ENCODE data around the gene C16orf90. TPM values are rescaled to one million over a fixed set of nuclear protein-coding genes. Genes with fewer than 3 reads are reported as not detected.
"Not testable (repeated sequence)": the region's sequence is repeated elsewhere in the genome, so short reads cannot be mapped to it uniquely, and the experiment has no call there.

Gene C16orf90
- polyA plus RNA-seq, 4 donors = not detected

DNA sequence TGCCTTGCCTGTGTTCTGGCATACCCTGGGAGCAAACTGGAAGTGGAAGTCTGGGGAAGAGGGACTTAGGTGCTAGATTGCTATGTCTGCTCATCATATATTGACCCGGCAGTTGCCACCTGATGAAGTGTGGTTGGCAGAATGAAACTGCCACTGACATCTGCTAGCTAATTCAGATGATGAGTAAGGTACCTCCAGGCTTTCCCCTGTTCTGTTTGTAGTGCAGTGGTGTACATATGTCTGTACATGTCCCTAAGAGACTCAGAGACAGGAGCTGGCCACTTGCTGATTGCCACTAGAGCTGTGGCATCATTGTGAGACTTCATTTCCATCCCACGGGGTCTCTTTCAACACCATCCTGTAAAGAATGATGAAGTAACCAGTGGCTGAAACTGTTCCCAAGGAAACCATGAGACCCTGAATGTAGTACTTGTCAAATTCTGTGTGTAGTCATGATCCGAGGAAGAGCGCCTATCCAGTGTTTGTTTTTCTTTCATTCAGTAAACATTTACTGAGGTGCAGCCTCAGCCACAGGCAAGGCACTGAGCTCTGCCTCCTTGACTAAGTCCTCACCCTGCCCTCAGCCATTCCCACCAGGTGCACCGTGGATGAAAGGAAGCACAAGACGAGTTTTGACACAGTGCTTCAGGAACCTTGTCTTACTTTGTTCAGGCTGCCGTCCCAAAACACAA lies 18.7 kb upstream of the C16orf90 start:
- DNase-seq (ENCODE audit: low read depth in 4 of 4, low spot score in 3 of 4) = no peak

DNA sequence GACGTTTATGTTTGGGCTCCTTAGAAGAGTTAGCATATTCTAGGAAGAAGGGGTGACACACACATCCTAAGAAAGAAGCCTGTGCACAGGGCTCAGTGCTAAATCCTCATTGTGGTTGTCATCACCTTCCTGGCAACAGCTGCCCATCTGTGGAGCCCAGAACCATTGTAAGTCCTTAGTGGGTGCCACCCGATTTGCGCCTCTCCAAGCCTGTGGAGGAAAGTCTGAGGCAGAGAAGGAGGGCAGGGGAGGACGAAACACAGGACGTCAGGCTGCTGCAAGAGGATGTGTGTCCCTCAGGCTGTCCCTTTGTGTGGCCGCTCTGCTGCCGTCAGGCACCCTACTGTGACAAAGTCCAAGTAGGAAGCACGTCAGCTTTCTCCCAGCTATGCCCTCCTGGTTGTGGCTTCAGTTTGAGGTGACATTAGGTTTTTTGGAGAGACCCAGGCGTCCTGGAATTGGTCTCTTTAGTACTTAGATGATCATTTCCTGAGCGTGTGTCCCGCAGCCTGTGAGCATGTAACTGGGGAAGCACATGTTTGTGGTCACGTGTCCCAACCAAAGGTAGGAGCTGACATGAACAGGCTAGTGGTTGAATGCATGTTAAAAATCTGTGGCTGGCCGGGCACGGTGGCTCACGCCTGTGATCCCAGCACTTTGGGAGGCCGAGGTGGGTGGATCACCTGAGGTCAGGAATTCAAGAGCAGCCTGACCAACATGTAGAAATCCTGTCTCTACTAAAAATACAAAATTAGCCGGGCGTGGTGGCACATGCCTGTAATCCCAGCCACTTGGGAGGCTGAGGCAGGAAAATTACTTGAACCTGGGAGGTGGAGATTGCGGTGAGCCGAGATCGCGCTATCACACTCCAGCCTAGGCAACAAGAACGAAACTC lies 16.2 kb upstream of the C16orf90 start:
- DNase-seq (ENCODE audit: low read depth in 4 of 4, low spot score in 3 of 4) = no peak

DNA sequence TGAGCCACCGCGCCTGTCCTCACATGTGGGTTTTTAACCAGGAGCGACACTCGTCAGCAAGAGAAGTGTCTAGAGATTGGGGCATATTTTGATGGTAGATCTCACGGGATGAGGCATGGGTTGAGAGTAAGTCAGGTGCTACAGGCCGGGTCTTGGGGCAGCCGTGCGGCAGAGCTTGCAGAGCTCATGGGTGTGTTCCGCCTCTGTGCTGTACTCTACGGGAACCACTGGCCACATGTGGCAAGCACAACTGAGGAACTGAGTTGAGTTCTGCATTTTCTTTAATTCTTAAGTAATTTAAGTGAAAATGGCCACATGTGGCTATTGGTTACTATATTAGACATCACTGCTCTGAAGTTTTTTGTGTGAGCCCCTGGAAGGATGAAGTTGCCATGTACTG lies 15.1 kb upstream of the C16orf90 start:
- no peak for DNase-seq (ENCODE audit: low read depth in 4 of 4, low spot score in 3 of 4)

DNA sequence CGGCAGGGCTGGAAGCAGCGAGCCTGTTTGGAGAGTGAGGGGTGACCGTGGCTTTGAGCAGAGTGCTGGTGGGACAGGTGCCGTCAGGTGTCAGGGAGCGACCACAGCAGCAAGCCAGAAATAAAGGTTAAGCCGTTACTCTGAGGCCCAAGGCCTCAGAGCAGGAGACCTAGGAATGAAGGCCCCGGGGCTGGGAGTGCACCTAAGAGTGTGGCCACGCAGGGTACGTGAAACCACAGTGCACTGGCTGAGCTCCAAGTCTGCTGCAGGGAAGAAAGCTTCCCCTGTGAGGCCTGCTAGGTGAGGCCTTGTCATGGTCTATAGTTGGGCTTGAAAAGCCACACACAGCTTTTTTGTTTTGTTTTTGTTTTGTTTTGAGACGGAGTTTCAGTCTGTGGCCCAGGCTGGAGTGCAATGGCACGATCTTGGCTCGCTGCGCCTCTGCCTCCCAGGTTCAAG lies 14.2 kb upstream of the C16orf90 start:
- no peak for DNase-seq (ENCODE audit: low read depth in 4 of 4, low spot score in 3 of 4)

DNA sequence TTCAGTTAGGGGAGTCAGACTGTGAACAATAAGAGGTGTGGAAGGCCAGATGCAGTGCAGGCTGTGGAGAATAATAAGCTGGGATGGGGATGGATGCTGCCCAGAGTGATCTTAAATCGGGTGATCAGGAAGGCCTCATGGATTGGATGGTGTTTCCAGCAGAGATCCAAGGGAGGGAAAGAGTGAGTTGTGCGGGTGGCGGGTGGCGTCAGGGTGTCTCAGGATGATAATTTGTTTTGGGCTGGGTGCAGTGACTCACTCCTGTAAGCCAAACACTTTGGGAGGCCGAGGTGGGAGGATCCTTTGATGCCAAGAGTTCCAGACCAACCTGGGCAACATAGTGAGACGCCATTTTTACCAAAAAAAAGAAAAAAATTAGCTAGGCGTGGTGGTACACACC lies 13.4 kb upstream of the C16orf90 start:
- DNase-seq (ENCODE audit: low read depth in 4 of 4, low spot score in 3 of 4) = no peak

- DNase-seq (ENCODE audit: low read depth in 4 of 4, low spot score in 3 of 4) = no peak
These were observed 8.2 kb upstream of the C16orf90 start for GRCh38 chr16:3503523-3503922.

- no peak for DNase-seq (ENCODE audit: low read depth in 4 of 4, low spot score in 3 of 4)
These were observed 6.6 kb upstream of the C16orf90 start for GRCh38 chr16:3501783-3502400.

GRCh38 chr16:3501412-3501761 lies 6.1 kb upstream of the C16orf90 start:
- DNase-seq (ENCODE audit: low read depth in 4 of 4, low spot score in 3 of 4) = not testable (repeated sequence)

DNA sequence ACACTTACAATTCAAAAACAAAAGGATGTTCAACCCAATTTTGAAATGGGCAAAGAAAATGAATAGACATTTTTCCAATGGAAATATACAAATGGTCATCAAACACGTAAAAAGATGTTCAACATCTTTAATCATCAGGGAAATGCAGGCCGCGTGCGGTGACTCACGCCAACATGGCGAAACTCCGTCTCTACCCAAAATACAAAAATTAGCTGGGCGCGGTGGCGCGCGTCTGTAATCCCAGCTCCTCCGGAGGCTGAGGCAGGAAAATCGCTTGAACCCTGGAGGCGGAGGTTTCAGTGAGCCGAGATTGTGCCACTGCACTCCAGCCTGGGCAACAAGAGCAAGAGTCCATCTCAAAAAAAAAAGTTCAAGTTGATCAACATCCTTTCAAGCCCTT lies 3.7 kb upstream of the C16orf90 start:
- no peak for DNase-seq (ENCODE audit: low read depth in 4 of 4, low spot score in 3 of 4)

DNA sequence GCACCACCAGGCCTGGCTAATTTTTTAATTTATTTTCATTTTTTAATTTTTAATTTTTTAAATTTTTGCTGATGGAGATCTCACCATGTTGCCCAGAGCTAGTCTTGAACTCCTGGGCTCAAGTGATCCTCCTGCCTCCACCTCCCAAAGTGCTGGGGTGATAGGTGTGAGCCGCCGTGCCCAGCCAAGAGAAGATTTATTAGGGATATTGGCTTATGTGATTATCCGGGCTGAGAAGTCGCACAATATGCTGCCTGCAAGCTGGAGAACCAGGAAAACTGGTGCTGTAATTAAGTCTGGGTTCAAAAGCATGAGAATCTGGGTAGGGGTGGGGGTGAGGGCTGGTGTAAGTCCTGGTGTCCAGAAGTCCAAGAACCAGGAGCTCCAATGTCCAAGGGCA lies 2.5 kb upstream of the C16orf90 start:
- no peak for DNase-seq (ENCODE audit: low read depth in 4 of 4, low spot score in 3 of 4)

DNA sequence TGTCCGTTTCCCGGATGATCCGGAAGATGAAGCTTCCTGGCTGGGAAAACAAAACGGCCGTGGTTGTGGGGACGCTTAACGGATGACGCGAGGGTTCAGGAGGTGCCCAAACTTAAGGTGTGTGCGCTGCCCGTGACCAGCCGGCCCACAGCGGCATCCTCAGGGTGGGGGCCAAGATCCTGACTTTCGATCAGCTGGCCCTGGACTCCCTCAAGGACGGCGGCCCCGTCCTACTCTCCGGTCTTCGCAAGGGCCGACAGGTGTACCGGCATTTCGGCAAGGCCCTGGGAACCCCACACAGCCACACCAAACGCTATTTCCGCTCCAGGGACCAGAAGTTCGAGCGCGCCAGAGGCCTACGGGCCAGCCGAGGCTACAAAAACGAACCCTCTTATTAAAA lies 1.1 kb upstream of the C16orf90 start:
- no peak for DNase-seq (ENCODE audit: low read depth in 4 of 4, low spot score in 3 of 4)

GRCh38 chr16:3494386-3494973 lies 809 bp downstream of the C16orf90 start:
- DNase-seq (ENCODE audit: low read depth in 4 of 4, low spot score in 3 of 4) = no peak

GRCh38 chr16:3492356-3492755 lies 2.9 kb downstream of the C16orf90 start:
- DNase-seq (ENCODE audit: low read depth in 4 of 4, low spot score in 3 of 4) = no peak

- DNase-seq (ENCODE audit: low read depth in 4 of 4, low spot score in 3 of 4) = no peak
These were observed 4.2 kb downstream of the C16orf90 start for GRCh38 chr16:3490911-3491629.

DNA sequence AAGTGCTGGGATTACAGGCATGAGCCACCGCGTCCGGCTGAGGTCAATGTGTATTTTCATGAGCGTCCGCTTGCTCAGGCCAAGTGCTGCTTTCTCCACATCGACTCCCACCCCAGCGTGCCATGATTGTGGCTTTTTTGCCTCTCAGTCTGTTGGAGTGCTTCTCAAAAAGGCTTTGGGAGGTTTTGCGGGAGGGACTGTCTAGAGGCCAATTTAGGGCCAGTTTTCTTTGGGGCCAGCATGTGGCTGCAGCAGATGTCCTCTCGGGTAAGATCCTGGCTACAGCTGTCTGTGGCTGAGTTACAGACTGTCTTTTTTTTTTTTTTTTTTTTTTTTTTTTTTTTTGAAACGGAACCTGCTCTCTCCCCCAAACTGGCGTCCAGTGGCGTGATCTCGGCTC lies 6.5 kb downstream of the C16orf90 start:
- no peak for DNase-seq (ENCODE audit: low read depth in 4 of 4, low spot score in 3 of 4)

DNA sequence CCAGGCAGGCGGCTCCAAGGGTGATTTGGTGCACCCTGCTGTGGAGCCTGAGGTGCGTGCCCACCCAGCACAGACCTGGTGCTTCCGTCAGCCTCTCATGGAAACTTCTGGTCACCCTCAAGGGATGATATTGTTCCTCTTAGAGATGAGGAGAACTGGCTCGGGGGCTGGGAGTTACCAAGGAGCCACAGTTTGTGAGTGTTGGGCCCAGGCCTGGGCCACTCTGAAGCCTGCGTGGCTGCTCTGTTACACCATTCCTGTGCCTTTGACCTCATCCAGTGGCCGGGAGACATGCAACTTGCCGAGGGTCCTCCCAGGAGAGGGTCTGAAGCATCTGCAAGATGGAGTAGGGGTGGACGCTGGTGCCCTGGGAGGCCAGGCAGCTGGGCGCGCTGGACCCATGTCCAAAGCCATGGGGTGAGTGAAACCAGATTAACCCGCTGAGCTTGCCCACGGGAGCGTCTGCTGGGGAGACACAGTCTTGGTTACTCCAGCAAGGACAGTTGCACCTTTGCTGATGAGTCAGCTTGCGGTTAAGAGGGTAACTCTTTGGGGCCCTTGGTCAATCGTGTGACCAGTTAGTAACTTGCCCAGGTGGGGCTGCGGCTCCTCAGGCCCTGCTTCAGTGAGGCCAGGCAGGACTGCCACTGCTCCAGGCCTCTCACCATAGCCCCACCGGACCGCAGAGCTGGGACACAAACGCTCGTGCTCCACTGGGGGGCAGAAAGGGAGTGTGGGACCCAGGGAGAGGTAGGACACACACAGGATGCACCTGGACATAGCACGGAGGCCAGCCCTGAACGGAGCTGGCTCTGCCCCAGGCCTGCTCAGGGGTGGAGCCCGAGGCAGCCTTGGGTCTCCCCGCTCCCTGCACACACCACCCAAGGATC lies 7.5 kb downstream of the C16orf90 start:
- DNase-seq (ENCODE audit: low read depth in 4 of 4, low spot score in 3 of 4) = no peak

GRCh38 chr16:3486506-3487215 lies 8.6 kb downstream of the C16orf90 start:
- no peak for DNase-seq (ENCODE audit: low read depth in 4 of 4, low spot score in 3 of 4)

GRCh38 chr16:3485821-3486505 lies 9.3 kb downstream of the C16orf90 start:
- DNase-seq (ENCODE audit: low read depth in 4 of 4, low spot score in 3 of 4) = no peak
